ENCODE data around the gene SGIP1.

The SGIP1 gene

GRCh38 chr1:66768965-66769364 lies 235.0 kb downstream of the SGIP1 start:
- H3K27ac ChIP-seq (ENCODE audit: low read depth, low read length) = no peak overlapping the region
- H2AK5ac ChIP-seq (ENCODE audit: low read length) = no peak overlapping the region
- H3K23ac ChIP-seq (ENCODE audit: low read length) = no peak overlapping the region
- no peak overlapping the region for H2BK5ac ChIP-seq (ENCODE audit: low read depth, low read length, poor library complexity)
- H3K9me3 ChIP-seq (ENCODE audit: insufficient read depth, low read depth, low read length) = no peaks in the 10 kb centered on the region
- no peaks in the 10 kb centered on the region for H3K27me3 ChIP-seq (ENCODE audit: insufficient read depth, low read length)
- H3K4me2 ChIP-seq (ENCODE audit: low read length) = no peak overlapping the region
- H3K14ac ChIP-seq (ENCODE audit: low read length) = no peak overlapping the region
- no peaks in the 10 kb centered on the region for H3K79me2 ChIP-seq (ENCODE audit: control insufficient read depth, insufficient read depth, low read length, poor library complexity)
- H4K8ac ChIP-seq (ENCODE audit: low read depth, low read length) = no peak overlapping the region
- no peaks in the 10 kb centered on the region for H3K36me3 ChIP-seq (ENCODE audit: control insufficient read depth in 1 of 2, insufficient read depth in 2 of 2, low read length in 2 of 2)
- H2BK12ac ChIP-seq (ENCODE audit: low read length) = no peak overlapping the region
- H3K4ac ChIP-seq (ENCODE audit: low read depth, low read length) = no peak overlapping the region
- no peak overlapping the region for H3K4me3 ChIP-seq (ENCODE audit: low read depth, low read length)
- H3K18ac ChIP-seq (ENCODE audit: low read length) = no peak overlapping the region
- H4K12ac ChIP-seq (ENCODE audit: low read depth, low read length) = no peak overlapping the region
- H2AFZ ChIP-seq (ENCODE audit: insufficient read depth, low read length, poor library complexity) = no peak overlapping the region
- no CpG with 5 or more reads among the region's 1 CpG for WGBS (ENCODE audit: extremely low coverage, insufficient coverage, insufficient read length)
- DNase-seq = no peak
- no peak overlapping the region for H2BK120ac ChIP-seq (ENCODE audit: insufficient read depth, low read length, poor library complexity)
- no peaks in the 10 kb centered on the region for H3K4me1 ChIP-seq (ENCODE audit: control insufficient read depth in 1 of 2, insufficient read depth in 2 of 2, low read length in 2 of 2)
- no peak overlapping the region for H3K9ac ChIP-seq (ENCODE audit: low read length)
- no peaks in the 10 kb centered on the region for H3K79me1 ChIP-seq (ENCODE audit: low read length)
- no peak overlapping the region for H4K91ac ChIP-seq (ENCODE audit: low read depth, low read length)

GRCh38 chr1:66769512-66770229 lies 235.7 kb downstream of the SGIP1 start:
- no CpG with 5 or more reads among the region's 7 CpGs for WGBS (ENCODE audit: extremely low coverage, insufficient coverage, insufficient read length)
- Histone ChIP-seq H2BK5ac (ENCODE audit: low read depth, low read length, poor library complexity) (no peak overlapping the region), H4K12ac (ENCODE audit: low read depth, low read length) (no peak overlapping the region), H3K27ac (ENCODE audit: low read depth, low read length) (no peak overlapping the region), H4K91ac (ENCODE audit: low read depth, low read length) (no peak overlapping the region), H3K9ac (ENCODE audit: low read length) (no peak overlapping the region), H3K18ac (ENCODE audit: low read length) (no peak overlapping the region), H3K36me3 (ENCODE audit: control insufficient read depth in 1 of 2, insufficient read depth in 2 of 2, low read length in 2 of 2) (no peaks in the 10 kb centered on the region), H3K23ac (ENCODE audit: low read length) (no peak overlapping the region), H3K9me3 (ENCODE audit: insufficient read depth, low read depth, low read length) (no peaks in the 10 kb centered on the region), H3K4ac (ENCODE audit: low read depth, low read length) (no peak overlapping the region), H3K4me3 (ENCODE audit: low read depth, low read length) (no peak overlapping the region), H3K79me1 (ENCODE audit: low read length) (no peaks in the 10 kb centered on the region), H3K4me1 (ENCODE audit: control insufficient read depth in 1 of 2, insufficient read depth in 2 of 2, low read length in 2 of 2) (no peaks in the 10 kb centered on the region), H2BK12ac (ENCODE audit: low read length) (no peak overlapping the region), H2BK120ac (ENCODE audit: insufficient read depth, low read length, poor library complexity) (no peak overlapping the region), H3K4me2 (ENCODE audit: low read length) (no peak overlapping the region), H3K14ac (ENCODE audit: low read length) (no peak overlapping the region), H3K27me3 (ENCODE audit: insufficient read depth, low read length) (no peaks in the 10 kb centered on the region), H2AFZ (ENCODE audit: insufficient read depth, low read length, poor library complexity) (no peak overlapping the region), H3K79me2 (ENCODE audit: control insufficient read depth, insufficient read depth, low read length, poor library complexity) (no peaks in the 10 kb centered on the region), H2AK5ac (ENCODE audit: low read length) (no peak overlapping the region), H4K8ac (ENCODE audit: low read depth, low read length) (no peak overlapping the region)
- no peak for DNase-seq

DNA sequence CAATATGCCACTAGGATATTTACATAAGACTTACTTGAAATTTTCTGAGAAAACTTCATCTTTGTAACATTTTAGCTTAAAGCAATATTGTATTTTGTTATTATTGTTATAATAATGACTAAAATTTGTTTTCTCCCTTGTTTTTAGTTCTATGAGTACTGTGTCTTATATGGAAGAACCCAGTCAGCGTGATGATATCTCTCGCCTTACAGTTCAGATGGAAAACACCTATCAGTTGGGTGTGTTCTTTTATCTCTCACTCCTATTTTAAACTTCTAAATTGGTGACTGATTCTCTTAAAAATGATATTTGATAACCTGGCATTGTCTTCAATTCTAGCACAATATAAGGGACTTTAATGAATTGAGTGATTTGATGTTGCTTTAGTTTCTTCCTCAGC lies 236.3 kb downstream of the SGIP1 start:
- no peak overlapping the region for H3K18ac ChIP-seq (ENCODE audit: low read length)
- H2AFZ ChIP-seq (ENCODE audit: insufficient read depth, low read length, poor library complexity) = no peak overlapping the region
- no peaks in the 10 kb centered on the region for H3K36me3 ChIP-seq (ENCODE audit: control insufficient read depth in 1 of 2, insufficient read depth in 2 of 2, low read length in 2 of 2)
- no peak overlapping the region for H2BK5ac ChIP-seq (ENCODE audit: low read depth, low read length, poor library complexity)
- no peaks in the 10 kb centered on the region for H3K79me2 ChIP-seq (ENCODE audit: control insufficient read depth, insufficient read depth, low read length, poor library complexity)
- H2BK12ac ChIP-seq (ENCODE audit: low read length) = no peak overlapping the region
- no peak overlapping the region for H2AK5ac ChIP-seq (ENCODE audit: low read length)
- no peak overlapping the region for H3K4ac ChIP-seq (ENCODE audit: low read depth, low read length)
- H4K12ac ChIP-seq (ENCODE audit: low read depth, low read length) = no peak overlapping the region
- no peak overlapping the region for H3K9ac ChIP-seq (ENCODE audit: low read length)
- no peak overlapping the region for H3K27ac ChIP-seq (ENCODE audit: low read depth, low read length)
- H4K91ac ChIP-seq (ENCODE audit: low read depth, low read length) = no peak overlapping the region
- H3K23ac ChIP-seq (ENCODE audit: low read length) = no peak overlapping the region
- H3K4me1 ChIP-seq (ENCODE audit: control insufficient read depth in 1 of 2, insufficient read depth in 2 of 2, low read length in 2 of 2) = no peaks in the 10 kb centered on the region
- H3K14ac ChIP-seq (ENCODE audit: low read length) = no peak overlapping the region
- H3K79me1 ChIP-seq (ENCODE audit: low read length) = no peaks in the 10 kb centered on the region
- H3K4me3 ChIP-seq (ENCODE audit: low read depth, low read length) = no peak overlapping the region
- no CpG with 5 or more reads among the region's 2 CpGs for WGBS (ENCODE audit: extremely low coverage, insufficient coverage, insufficient read length)
- H3K27me3 ChIP-seq (ENCODE audit: insufficient read depth, low read length) = no peaks in the 10 kb centered on the region
- no peak overlapping the region for H4K8ac ChIP-seq (ENCODE audit: low read depth, low read length)
- no peak overlapping the region for H3K4me2 ChIP-seq (ENCODE audit: low read length)
- no peak overlapping the region for H2BK120ac ChIP-seq (ENCODE audit: insufficient read depth, low read length, poor library complexity)
- DNase-seq = no peak
- H3K9me3 ChIP-seq (ENCODE audit: insufficient read depth, low read depth, low read length) = no peaks in the 10 kb centered on the region

GRCh38 chr1:66770694-66771093 lies 236.7 kb downstream of the SGIP1 start:
- H3K4me2 ChIP-seq (ENCODE audit: low read length) = no peak overlapping the region
- no peak overlapping the region for H3K9ac ChIP-seq (ENCODE audit: low read length)
- no peak overlapping the region for H3K4ac ChIP-seq (ENCODE audit: low read depth, low read length)
- H3K36me3 ChIP-seq (ENCODE audit: control insufficient read depth in 1 of 2, insufficient read depth in 2 of 2, low read length in 2 of 2) = no peaks in the 10 kb centered on the region
- H4K8ac ChIP-seq (ENCODE audit: low read depth, low read length) = no peak overlapping the region
- no peaks in the 10 kb centered on the region for H3K79me1 ChIP-seq (ENCODE audit: low read length)
- H2AFZ ChIP-seq (ENCODE audit: insufficient read depth, low read length, poor library complexity) = no peak overlapping the region
- H3K27me3 ChIP-seq (ENCODE audit: insufficient read depth, low read length) = no peaks in the 10 kb centered on the region
- H2BK120ac ChIP-seq (ENCODE audit: insufficient read depth, low read length, poor library complexity) = no peak overlapping the region
- H3K9me3 ChIP-seq (ENCODE audit: insufficient read depth, low read depth, low read length) = no peaks in the 10 kb centered on the region
- no peak overlapping the region for H3K14ac ChIP-seq (ENCODE audit: low read length)
- H3K23ac ChIP-seq (ENCODE audit: low read length) = no peak overlapping the region
- no peak overlapping the region for H4K12ac ChIP-seq (ENCODE audit: low read depth, low read length)
- no peak overlapping the region for H3K27ac ChIP-seq (ENCODE audit: low read depth, low read length)
- no peak overlapping the region for H4K91ac ChIP-seq (ENCODE audit: low read depth, low read length)
- H2BK12ac ChIP-seq (ENCODE audit: low read length) = no peak overlapping the region
- H2BK5ac ChIP-seq (ENCODE audit: low read depth, low read length, poor library complexity) = no peak overlapping the region
- DNase-seq = no peak
- no peaks in the 10 kb centered on the region for H3K4me1 ChIP-seq (ENCODE audit: control insufficient read depth in 1 of 2, insufficient read depth in 2 of 2, low read length in 2 of 2)
- H3K79me2 ChIP-seq (ENCODE audit: control insufficient read depth, insufficient read depth, low read length, poor library complexity) = no peaks in the 10 kb centered on the region
- no CpG with 5 or more reads among the region's 4 CpGs for WGBS (ENCODE audit: extremely low coverage, insufficient coverage, insufficient read length)
- no peak overlapping the region for H2AK5ac ChIP-seq (ENCODE audit: low read length)
- no peak overlapping the region for H3K18ac ChIP-seq (ENCODE audit: low read length)
- no peak overlapping the region for H3K4me3 ChIP-seq (ENCODE audit: low read depth, low read length)

Measured in trophoblast cell (in vitro differentiated cells and primary cell).